Nephron (organoid): ENCODE data around the gene SLIT2.

ENCODE experiments used
- H3K27ac Mint-ChIP-seq, 3 experiments: 2 replicates each; pipeline ENCODE4 v1.8.0; 2020; ENCODE audit warnings: mixed read lengths in 3 of 3, mild to moderate bottlenecking in 2 of 3, moderate library complexity in 1 of 3
- H3K27me3 Mint-ChIP-seq: 2 replicates; pipeline ENCODE4 v1.8.0; 2021; ENCODE audit warnings: low read depth, mild to moderate bottlenecking, moderate library complexity, mixed read lengths
- H3K36me3 Mint-ChIP-seq: 2 replicates; pipeline ENCODE4 v1.8.0; 2020; ENCODE audit warnings: low read depth, mixed read lengths
- H3K4me1 Mint-ChIP-seq: 2 replicates; pipeline ENCODE4 v1.8.0; 2020; ENCODE audit warnings: mixed read lengths
- H3K4me3 Mint-ChIP-seq, 3 experiments: 2 replicates each; pipeline ENCODE4 v1.8.0; 2020; ENCODE audit warnings: mild to moderate bottlenecking in 3 of 3, mixed read lengths in 3 of 3, moderate library complexity in 2 of 3
- H3K9me3 Mint-ChIP-seq: 2 replicates; pipeline ENCODE4 v1.8.0; 2020; ENCODE audit warnings: mixed read lengths
- TF ChIP-seq, protein P1 (sequence below), 3 experiments: fragments of 200-600 bp; sonication (generic); IDR thresholded peaks; one replicate each; pipeline ENCODE4 v1.5.0; 2021; ENCODE audit warnings: antibody characterized with exemption in 3 of 3; ENCODE audit not compliant: unreplicated experiment in 3 of 3

The SLIT2 gene

DNA sequence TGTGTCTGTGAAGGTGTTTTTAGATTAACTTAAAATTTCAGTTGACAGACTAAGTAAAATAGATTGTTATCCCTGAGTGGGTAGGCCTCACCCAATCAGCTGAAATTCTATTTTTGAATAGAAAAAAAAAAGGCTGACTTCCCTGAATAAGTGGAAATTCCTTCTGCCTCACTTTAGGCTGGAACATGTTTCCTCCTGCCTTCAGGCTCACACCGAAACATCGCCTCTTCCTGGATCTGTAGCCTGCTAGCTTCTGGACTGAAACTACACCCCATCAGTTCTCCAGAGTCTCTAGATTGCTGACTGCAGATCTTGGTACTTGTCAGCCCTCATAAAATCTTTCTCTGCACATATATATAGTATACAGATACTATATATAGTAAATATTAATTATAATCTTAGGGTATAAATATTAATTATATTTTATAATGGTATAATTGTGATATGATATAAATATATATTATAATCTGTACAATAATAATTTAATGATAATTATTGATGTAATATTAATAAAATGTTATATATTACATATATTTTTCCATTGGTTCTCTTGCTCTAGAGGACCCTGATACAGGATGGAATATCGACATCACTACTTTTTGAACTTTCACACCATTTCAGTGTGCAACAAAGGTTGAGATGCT is 13.7 kb upstream of the SLIT2 start:
- H3K36me3 Mint-ChIP-seq = no peaks in the 10 kb centered on the region
- H3K4me1 Mint-ChIP-seq = no peaks in the 10 kb centered on the region
- H3K27ac Mint-ChIP-seq = no peak overlapping the region
- H3K9me3 Mint-ChIP-seq = peaks cover 8% of the 10 kb centered on the region
- no peak overlapping the region for H3K4me3 Mint-ChIP-seq
- TF ChIP-seq, protein P1, sequence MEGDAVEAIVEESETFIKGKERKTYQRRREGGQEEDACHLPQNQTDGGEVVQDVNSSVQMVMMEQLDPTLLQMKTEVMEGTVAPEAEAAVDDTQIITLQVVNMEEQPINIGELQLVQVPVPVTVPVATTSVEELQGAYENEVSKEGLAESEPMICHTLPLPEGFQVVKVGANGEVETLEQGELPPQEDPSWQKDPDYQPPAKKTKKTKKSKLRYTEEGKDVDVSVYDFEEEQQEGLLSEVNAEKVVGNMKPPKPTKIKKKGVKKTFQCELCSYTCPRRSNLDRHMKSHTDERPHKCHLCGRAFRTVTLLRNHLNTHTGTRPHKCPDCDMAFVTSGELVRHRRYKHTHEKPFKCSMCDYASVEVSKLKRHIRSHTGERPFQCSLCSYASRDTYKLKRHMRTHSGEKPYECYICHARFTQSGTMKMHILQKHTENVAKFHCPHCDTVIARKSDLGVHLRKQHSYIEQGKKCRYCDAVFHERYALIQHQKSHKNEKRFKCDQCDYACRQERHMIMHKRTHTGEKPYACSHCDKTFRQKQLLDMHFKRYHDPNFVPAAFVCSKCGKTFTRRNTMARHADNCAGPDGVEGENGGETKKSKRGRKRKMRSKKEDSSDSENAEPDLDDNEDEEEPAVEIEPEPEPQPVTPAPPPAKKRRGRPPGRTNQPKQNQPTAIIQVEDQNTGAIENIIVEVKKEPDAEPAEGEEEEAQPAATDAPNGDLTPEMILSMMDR (IDR thresholded peaks at IDR 0.05; ENCODE audit: unreplicated experiment in 3 of 3) = no peak
- no peaks in the 10 kb centered on the region for H3K27me3 Mint-ChIP-seq

DNA sequence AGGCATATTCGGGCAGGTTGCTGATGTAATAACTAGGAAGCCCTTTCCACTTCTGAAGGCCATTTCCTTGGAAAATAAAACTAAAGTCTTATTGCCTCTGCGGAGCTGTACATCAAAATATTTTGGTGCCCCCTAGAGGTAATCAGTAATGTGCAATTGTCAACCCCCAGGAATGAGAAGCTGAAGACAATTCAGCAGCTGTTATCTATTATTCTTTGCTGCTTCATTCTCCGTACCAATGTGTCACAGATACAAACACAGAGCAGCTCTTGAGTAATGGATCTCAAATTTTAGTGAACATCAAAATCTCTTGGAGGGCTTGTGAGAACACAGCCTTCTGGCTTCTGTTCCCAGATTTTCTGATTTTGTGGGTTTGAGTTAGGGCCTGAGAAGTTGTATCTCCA is 3.5 kb upstream of the SLIT2 start:
- TF ChIP-seq, protein P1 (IDR thresholded peaks at IDR 0.05; ENCODE audit: unreplicated experiment in 3 of 3) = peak; percentile 68 to 71 (median 70)
- Mint-ChIP-seq H3K9me3 (peaks cover 4% of the 10 kb centered on the region), H3K27ac (no peak overlapping the region), H3K4me3 (peak overlapping the region in 1 of 3 experiments; percentile 35), H3K27me3 (peaks cover 7% of the 10 kb centered on the region), H3K36me3 (peaks cover 3% of the 10 kb centered on the region), H3K4me1 (peaks cover 22% of the 10 kb centered on the region)

DNA sequence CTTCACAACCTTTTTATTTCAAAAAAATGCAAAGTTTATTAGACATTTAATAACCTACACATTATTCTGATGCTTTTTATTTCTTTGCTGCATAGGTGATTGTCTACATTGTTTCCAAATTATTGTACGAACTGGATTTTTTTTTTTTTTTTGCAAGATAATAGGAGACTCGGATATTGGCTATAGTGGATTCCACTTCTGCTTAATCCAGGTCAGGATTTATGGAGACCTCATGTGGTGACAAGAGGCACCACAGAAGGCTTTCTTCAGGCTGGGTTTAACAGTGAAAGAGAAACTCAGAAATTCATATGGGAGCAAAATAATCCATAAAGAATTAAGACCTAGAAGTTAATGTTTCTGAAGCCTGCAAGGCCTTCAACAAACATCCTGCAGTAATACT is 2.4 kb upstream of the SLIT2 start:
- peaks cover 17% of the 10 kb centered on the region for H3K27me3 Mint-ChIP-seq
- H3K4me3 Mint-ChIP-seq = peak overlapping the region; percentile 55 to 76 (median 56)
- no peaks in the 10 kb centered on the region for H3K36me3 Mint-ChIP-seq
- TF ChIP-seq, protein P1 (IDR thresholded peaks at IDR 0.05; ENCODE audit: unreplicated experiment in 3 of 3) = peak; percentile 43 to 59 (median 55)
- H3K27ac Mint-ChIP-seq = peak overlapping the region in 2 of 3 experiments; percentile 38 to 48
- H3K9me3 Mint-ChIP-seq = no peaks in the 10 kb centered on the region
- H3K4me1 Mint-ChIP-seq = peaks cover 22% of the 10 kb centered on the region

DNA sequence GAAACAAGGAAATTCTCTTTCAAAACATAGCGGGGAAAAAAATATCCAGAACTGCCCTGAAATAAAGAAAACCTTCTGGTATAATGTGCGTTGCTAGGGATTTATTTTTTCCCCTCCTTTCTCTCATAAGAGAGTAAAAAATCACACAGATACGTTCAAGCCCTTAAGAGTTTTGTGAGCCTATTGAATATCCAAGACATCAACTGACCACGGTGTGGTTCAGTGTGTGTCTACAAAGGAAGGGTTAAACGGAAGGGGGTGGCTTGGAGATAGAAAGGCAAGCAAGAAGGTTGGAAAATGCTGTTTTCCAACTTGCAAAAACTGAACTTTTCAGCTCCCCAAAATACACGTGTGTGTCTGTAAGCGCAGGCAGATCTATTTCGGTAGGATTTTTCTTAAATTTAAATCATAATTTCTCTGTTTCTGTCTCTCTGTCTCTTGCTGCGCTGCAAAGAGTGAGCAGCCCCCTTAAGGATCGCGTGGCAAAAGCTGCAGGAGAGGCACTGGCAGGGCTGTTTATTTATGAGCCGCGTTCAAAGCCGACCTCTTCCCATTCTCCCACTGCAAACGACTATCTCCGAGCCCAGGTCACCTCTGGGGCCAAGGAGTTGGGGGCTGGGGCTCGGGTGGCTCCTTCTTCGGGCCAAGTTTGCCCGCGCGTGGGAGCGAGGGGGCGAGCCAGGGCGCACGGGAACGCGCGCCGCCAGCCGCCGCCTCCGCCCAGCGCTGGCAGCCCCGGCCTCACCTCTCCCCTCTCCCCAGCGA is 492 bp upstream of the SLIT2 start:
- no peaks in the 10 kb centered on the region for H3K9me3 Mint-ChIP-seq

DNA sequence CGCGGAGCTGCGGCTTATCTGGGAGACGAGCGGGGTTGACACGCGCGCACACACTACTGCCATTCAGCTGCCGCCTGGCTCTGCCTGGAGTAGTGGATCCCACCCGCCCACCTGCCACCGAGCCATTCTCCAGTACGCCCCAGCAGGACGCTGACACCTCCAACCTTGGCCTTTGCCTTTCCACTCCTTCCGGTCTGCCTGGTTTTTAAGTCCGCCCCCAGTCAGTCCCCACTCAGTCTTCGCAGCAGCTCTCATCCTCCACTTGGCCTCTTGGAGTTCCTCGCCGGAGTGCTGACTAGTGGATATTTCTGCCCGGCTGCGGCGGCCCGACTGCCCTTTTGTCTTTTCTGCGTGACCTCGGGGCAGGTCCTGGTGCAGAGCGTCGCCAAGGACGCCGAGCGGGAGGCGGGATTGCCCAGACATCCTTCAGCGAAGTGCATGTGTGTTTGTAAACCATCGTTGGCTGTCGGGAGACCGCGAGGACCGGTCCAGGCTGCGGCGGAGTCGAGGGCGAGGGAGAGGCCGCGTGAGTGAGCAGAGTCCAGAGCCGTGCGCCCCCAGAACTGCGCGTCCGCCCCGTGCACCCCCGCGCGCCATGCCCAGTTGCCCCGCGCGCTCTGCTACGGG is 1.1 kb downstream of the SLIT2 start:
- TF ChIP-seq, protein P1 (IDR thresholded peaks at IDR 0.05; ENCODE audit: unreplicated experiment in 3 of 3) = no peak
- Mint-ChIP-seq H3K4me3 (peak overlapping the region; percentile 94 to 98 (median 97)), H3K9me3 (no peaks in the 10 kb centered on the region)

More for the DNA sequence above, 492 bp upstream of the SLIT2 start:
- Mint-ChIP-seq H3K27ac (peak overlapping the region; percentile 57 to 85 (median 75)), H3K4me1 (peaks cover 26% of the 10 kb centered on the region), H3K4me3 (peak overlapping the region; percentile 94 to 98 (median 97)), H3K36me3 (no peaks in the 10 kb centered on the region), H3K27me3 (peaks cover 34% of the 10 kb centered on the region)
- TF ChIP-seq, protein P1 (IDR thresholded peaks at IDR 0.05; ENCODE audit: unreplicated experiment in 3 of 3) = no peak

More for the DNA sequence above, 1.1 kb downstream of the SLIT2 start:
- Mint-ChIP-seq H3K27me3 (peaks cover 39% of the 10 kb centered on the region), H3K36me3 (peaks cover 6% of the 10 kb centered on the region), H3K27ac (peak overlapping the region; percentile 61 to 88 (median 76)), H3K4me1 (peaks cover 33% of the 10 kb centered on the region)
